Kidney epithelial cell (primary cell): Measurements from ENCODE around the gene PGLYRP1. TPM values are rescaled to one million over a fixed set of nuclear protein-coding genes. Genes with fewer than 3 reads are reported as not detected.

Source experiments
- DNase-seq: peaks from one replicate; pipeline ENCODE4 v3.0.0-alpha.2; 2010; ENCODE audit warnings: low read depth
- H3K27me3 ChIP-seq: 2 replicates; pipeline ENCODE4 v1.6.0; 2011; ENCODE audit warnings: low read length; ENCODE audit not compliant: control insufficient read depth, insufficient read depth
- H3K36me3 ChIP-seq: 2 replicates; pipeline ENCODE4 v1.5.1; 2011; ENCODE audit warnings: low read length; ENCODE audit not compliant: control insufficient read depth, insufficient read depth
- H3K4me3 ChIP-seq: 2 replicates; pipeline ENCODE4 v1.5.1; 2011; ENCODE audit warnings: low read depth, mild to moderate bottlenecking, control low read depth, low read length
- CTCF ChIP-seq: IDR thresholded peaks from 2 replicates; pipeline ENCODE4 v1.5.1; 2011; ENCODE audit warnings: mild to moderate bottlenecking, moderate library complexity, low read length, control low read depth, inconsistent platforms; ENCODE audit not compliant: insufficient read depth, poor library complexity, severe bottlenecking
- total RNA-seq: library from RNA; depleted of rRNA; stranded (reverse); fragments of >200 nt; gene quantifications from 2 replicates; pipeline ENCODE4 v1.2.3, GENCODE V29; 2015

Gene PGLYRP1
- total RNA-seq, 1 donor from 2014 or later = not detected

DNA sequence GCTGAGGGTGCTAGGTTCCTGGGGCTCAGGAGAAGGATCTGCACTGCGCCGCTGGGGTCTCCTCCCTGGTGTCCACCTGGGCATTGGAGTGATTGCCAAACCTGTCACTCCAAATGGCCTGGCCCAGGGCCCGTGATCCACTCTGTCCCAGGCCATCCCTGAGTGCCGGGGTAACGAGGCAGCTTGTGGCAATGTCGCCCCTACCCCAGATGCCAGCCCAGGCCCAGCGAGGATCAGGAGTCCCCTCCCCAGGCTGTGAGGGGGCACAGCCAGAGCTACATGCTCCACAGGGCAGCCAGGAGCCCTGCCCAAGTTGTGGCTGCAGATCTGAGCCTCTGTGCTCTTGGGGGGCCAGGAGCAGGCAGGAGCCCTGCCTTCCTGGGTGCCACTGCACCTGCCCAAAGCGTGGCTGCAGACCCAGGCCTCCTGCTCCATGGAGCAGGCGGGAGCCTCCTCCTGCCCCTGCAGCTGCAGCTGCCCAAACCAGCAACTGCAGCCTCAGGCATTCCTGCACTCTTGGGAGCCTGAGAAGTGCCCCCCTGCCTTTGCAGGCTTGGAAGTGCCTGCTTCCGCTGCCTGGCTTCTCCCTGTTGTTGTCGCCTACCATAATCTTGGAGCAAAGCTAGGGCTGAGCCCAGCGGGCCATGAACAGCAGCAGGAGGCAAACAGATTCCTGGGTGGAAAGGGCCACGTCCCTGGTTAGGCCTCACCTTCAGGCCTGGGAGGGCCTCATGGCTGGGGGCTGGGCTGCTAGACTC lies 13.3 kb upstream of the PGLYRP1 start:
- TF ChIP-seq CTCF = no peak
- H3K27me3 ChIP-seq = peaks cover 24% of the 10 kb centered on the region

DNA sequence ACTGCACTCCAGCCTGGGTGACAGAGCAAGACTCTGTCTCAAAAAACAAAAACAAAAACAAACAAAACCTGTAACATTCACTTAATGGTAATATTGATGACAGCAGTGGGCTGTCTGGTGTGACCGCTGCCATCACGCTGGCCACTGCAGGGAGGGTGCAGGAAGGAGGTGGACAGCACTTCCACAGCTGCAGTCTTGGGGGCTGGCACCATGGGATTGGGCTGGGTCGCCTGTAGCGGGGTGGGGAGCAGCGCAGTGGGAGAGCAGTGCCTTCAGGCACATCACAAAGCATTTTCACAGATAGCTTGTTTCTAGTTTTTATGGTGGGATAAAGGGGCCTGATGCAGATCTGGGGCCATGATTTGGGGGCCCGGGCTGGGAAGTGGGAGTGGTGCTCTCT lies 12.7 kb upstream of the PGLYRP1 start:
- no peak for DNase-seq
- TF ChIP-seq CTCF = no peak
- no peak overlapping the region for H3K4me3 ChIP-seq
- peaks cover 20% of the 10 kb centered on the region for H3K27me3 ChIP-seq
- H3K36me3 ChIP-seq = no peaks in the 10 kb centered on the region

More for the DNA sequence above, 13.3 kb upstream of the PGLYRP1 start:
- Histone ChIP-seq H3K4me3 (no peak overlapping the region), H3K36me3 (no peaks in the 10 kb centered on the region)
- no peak for DNase-seq

DNA sequence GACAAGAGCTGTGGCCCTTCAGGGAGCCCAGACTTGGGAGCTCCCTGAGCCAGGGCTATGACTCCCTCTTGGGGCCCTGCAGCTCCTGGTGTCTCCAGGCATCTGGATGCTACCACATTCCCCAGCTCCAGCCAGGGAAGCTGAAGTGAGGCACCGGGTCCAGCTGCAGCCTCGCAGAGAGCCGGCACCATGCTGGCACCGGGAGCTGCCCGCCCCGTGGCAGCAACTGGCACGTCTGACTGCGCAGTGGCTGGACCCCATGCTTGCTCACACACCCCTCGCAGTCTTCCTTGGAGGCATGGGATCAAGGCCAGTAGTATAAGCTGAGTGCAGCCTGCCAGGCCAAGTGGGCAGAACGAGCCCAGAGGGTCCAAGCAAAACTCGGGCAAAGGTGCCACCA lies 10.5 kb upstream of the PGLYRP1 start:
- peaks cover 18% of the 10 kb centered on the region for H3K27me3 ChIP-seq
- DNase-seq = no peak
- H3K36me3 ChIP-seq = no peaks in the 10 kb centered on the region
- H3K4me3 ChIP-seq = no peak overlapping the region
- no peak for TF ChIP-seq CTCF

- H3K27me3 ChIP-seq = peaks cover 18% of the 10 kb centered on the region
- no peak for TF ChIP-seq CTCF
- H3K4me3 ChIP-seq = no peak overlapping the region
- H3K36me3 ChIP-seq = no peaks in the 10 kb centered on the region
- DNase-seq = no peak
Measured at GRCh38 chr19:46032597-46033025, 9.8 kb upstream of the PGLYRP1 start.

GRCh38 chr19:46031781-46032596 lies 9.1 kb upstream of the PGLYRP1 start:
- Histone ChIP-seq H3K36me3 (no peaks in the 10 kb centered on the region), H3K27me3 (peaks cover 18% of the 10 kb centered on the region), H3K4me3 (no peak overlapping the region)
- no peak for TF ChIP-seq CTCF
- DNase-seq = no peak
